Measurements from ENCODE around the gene LPIN1. TPM values are rescaled to one million over a fixed set of nuclear protein-coding genes. Genes with fewer than 3 reads are reported as not detected.
"Not testable (repeated sequence)": the region's sequence is repeated elsewhere in the genome, so short reads cannot be mapped to it uniquely, and the experiment has no call there.

LPIN1 gene
- polyA plus RNA-seq, 1 donor = 30.8 TPM

DNA sequence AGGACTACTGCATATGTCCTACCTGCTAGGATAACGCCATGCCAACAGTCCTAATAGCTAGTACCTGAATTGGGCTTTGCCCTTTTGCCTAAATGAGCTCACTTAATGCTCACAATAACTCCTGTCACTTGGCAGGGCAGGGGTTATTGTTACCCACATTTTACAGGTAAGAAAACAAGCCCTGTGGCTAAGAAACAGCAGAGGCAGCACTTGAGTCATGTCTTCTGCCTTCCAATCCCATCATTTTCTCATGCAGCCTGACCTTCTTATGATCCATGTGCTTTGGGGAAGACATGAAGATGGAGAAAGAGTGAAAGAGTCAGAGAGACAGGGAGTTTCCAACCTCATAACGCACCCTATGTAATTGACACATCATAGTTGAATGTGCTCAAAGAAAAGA, 33.6 kb upstream of the LPIN1 start:
- DNase-seq = no peak

DNA sequence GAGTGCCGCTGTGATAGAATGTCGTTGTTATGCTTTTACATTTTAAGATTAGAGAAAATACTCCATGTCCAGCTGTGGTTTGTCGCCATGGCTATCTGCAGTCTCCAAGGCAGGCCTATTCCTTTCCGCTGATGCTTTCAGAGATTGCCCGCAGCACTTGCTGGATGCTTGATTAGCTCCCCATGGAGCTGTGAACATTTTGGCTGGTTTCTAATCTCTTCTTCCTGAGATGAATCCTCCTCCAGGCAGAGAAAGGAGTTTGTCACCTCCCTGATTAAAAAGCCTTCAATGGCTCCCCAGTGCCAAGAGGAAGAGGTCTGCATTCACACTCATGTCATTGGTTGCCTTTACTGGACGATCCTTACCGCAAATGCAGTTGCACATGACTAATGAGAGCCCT, 32.6 kb upstream of the LPIN1 start:
- no peak for DNase-seq

DNA sequence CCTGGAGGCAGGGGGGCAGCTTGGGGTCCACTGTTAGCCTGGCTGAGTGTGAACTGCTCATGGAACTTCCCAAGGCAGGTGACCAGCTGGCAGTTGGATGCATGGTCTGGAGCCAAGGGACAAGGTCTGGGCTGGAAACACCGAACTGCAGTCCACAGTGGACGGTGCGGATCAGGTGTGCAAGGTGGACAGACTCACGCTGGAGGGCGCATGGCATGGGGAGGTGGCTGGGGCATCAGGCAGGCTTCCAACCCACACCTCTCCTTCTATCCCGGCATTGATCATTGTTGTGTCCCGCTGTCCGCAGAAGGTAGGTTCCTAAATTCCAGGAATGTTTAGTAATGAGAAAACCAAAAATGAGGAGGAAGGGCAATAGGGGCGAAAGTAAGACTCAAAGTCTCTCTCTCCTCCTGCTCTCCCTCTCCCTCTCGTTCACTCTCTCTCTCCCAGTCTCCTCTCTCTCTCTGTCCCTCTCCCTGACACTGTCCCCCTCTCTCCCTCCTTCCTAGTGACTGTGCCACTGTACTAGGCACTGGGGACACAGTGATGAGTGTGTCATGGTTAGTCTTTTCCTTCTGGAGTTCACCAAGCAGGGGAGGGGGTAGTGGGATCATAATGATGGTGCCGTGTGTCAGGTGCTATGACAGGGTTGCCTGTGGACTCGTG, 30.3 kb upstream of the LPIN1 start:
- no peak for DNase-seq

DNA sequence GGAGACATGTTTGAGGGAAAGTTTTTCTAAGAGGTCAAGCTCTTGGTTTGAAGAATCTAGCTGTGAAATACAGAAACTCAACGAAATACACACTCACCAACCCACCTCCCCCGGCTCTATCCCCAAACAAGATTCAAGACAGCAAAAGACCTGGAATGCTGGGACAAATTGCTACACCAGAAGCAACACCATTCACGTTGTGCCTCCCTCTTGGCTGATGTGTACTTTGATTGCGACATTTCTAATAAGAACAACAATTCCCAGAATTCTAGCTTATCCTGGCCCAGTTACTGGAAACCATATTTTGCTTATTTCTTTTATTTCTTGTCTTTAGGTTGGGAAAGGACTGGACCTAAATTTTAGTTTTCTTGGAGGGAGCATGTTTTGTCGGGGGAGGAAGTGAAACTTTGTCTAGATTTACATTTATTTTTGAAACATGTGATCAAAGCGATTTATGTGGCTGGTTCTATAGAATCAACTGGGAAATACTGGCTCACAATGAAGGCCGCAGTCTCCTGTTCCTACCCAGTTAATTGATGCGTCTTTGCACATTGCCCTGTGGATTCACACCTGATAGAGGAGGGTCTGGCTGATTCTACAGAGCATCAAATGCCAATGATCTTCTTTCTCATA, 29.6 kb upstream of the LPIN1 start:
- no peak for DNase-seq

DNA sequence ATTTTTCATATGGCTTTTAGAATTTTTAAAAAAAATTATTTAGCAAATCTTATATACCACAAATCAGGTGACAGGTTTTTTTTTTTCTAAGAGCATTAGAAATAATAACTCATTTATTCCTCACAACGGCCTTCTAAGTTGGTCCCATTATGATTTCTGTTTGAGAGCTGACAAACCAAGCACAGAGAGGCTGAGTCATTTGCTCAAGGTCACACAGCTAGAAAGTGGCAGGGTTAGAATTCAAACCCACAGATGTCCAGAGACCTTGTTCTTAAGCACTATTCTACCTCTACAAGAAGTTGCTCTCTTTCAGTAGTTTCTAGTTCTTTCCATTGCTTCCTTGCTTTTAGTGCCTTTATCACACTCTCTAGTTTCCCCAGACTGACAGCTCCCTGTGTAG, 28.8 kb upstream of the LPIN1 start:
- DNase-seq = no peak

DNA sequence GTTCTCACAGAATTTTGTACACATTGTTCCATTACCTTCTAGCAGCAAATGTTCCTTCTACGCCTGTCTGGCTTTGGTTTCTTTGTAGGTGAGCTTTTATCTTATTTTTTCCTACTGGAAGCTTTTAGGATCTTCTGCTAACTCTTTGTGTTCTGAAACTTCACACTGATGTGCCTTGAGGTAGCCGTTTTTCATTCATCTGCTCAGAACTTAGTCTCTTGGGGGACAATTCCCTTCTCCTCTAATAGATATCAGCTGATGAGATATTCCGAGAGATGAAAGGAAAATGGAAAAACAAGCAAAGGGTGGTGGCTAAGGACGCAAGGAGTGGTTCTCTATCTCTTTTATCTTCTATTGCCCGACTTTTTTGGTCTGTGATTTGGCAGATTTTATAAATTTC, 27.8 kb upstream of the LPIN1 start:
- DNase-seq = no peak

DNA sequence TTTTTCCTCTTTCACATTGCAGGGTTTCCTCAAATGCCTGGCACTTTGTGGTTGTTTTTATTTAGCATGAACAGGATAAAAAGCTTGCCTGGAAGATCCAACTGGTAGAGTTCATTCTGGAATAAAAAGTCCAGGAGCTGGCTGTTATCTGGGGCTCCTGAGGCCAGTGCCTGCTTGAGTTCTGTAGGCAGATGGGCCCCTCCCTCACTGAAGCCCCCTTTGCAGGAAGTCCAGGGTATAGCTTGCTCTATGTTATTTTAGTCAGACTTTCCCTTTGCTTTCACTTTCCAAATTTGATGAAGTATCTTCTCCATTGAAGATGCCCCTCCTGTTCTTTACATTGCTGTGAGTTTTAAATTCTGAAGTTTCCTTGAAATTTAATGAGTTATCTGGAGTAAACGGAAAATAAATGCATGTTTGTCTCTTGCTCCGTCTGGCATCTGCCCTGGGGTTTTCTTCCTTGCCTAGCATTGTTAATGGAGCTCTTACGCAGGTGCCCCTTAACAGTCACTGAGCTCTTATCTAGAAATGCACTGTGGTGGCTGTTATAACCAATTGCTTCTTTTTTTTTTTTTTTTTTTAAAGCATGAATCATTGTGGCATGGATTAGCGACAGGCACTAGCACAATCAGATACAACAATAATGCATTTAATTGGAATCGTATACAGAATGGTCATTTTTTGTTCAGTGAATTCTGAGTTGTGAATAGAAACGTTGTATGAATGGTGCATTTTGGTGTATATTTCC, 27.0 kb upstream of the LPIN1 start:
- DNase-seq = no peak

DNA sequence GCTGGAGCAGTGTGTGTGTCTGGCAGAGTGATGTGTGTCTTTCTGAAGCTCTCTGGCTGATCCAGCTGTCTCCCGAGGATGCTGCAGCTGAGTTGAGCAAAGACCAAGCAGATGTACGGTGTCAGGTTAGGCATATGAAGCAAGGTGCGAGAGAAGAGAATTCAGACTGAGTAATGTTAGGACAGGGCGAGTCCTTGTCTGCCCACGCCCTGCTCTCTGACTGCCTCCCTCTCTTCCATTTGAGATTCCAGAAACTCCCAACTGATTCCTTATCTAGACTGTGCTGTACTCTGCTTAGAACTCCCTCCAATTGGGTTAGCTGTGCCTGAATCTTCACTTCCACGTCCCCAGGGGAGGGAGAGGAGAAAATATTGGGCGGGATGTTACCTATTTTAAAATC, 25.7 kb upstream of the LPIN1 start:
- DNase-seq = no peak

DNA sequence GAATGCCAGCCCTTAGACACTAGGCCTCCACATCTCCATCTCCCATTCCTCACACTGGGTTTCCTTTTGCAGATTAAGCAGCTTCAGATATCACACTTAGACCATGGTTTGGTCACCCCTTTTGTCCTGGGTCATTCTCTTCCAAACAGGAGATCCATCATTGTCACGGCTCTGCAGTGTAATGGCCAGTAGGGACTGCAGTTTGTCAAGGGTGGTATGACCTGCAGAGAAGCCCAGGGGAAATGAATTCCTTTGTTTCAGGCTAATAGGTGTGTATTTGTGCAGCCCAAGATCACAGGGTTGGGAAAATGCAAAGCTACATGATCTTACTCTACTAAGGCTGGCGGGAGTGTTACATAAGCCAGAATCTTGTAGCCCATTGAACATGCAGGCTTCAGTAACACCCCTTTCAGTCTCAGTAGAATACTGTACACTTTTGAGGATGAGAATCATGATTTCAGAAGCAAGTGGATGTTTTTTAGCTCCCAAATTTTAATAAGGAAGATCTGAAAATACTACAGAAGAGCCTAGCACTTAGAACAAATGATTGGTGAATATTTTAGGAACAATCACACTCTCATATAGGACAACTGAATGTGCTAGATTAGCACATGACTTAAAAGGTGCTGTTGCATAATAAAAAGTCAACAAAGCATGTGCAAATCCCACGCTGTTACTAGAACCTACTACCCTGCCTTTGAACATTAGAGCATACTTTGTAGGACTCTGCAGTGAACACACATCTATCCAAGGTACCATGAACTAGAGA, 24.0 kb upstream of the LPIN1 start:
- DNase-seq = no peak

DNA sequence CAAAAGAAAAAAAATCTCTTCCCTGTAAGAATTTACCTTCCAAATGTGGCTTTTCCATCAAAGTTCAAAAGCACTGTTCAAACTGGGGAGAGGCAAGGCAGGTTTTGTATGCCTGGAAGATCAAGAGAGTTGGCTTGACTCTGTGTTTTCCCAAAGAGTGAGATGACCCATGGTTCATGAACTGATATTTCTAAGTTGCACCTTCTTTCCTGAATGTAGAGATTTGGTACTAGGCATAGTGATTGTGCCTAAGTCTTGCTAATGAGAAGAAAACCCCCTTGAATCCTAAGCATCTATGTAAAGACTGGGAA, 23.4 kb upstream of the LPIN1 start:
- no peak for DNase-seq

DNA sequence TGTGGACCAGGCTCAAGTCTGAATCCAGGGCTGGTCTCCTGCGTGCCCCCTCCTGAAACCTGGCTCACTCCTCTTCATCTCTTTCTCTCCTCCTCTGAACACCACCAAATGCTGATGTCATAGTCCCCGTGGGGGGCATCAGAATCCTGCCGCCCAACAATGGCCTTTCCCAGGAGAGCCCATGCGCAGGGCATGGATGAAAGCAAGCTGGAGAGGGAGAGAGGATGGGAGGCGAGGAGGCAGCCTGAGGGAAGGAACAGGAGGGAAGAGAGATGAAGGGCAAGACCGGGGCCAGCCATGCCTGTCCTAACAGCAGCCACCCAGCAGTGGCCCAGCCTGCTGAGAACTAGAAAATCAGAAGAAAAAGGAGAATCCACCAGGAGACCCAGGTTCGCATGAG, 22.3 kb upstream of the LPIN1 start:
- DNase-seq = no peak

DNA sequence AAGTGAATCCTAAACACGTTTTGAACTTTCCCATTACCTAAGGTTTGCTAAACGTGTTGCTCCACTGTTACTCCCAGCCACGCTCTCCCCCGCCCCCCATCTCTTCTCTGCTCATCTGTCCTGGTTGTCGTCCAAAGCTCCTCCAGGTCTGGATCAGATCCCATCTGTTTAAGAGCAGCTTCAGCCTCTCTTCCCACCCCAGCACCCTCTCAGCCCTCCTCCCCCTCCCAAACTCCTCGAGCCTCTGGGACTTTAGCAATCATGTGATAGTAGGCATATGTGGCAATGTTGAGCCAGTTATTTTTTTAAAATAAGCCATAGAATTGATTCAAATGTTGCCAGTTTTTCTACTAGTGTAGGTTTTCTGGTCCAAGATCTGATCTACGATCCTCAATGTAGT, 20.0 kb upstream of the LPIN1 start:
- no peak for DNase-seq

DNA sequence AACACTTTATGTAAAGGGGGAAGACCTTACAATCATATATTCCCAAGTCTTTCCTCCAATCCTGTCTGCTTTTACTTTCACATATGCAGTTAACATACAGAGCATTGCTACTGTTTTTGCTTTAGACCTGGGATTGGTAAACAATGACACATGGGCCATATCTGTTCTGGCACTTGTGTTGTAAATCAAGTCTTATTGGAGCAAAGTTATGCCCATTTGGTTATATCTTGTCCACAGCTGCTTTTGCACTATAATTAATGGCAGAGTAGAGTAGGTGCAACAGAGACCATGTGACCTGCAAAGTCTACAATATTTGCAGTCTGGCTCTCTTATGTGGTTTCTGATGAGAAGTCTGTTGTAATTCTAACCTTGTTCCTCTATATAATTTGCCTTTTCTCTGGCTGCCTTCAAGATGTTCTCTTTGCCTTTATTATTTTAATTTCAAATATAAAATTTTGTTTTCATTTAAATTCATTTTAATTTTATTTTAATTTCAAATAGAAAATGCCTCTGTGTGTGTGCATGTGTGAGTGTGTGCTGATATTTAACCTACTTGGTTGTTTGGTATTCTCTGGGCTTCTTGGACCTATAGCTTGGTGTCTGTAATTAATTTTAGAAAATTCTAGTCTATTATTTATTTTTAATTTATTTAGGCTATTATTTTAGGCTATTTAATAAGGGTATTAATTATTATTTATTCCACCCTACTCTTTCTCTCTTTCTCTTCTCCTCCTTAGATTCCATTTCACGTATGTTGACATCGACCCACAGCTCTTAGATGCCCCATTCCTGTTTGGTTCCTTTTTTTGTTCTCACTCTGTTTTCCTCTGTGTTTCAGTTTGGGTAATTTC, 16.8 kb upstream of the LPIN1 start:
- DNase-seq = no peak

DNA sequence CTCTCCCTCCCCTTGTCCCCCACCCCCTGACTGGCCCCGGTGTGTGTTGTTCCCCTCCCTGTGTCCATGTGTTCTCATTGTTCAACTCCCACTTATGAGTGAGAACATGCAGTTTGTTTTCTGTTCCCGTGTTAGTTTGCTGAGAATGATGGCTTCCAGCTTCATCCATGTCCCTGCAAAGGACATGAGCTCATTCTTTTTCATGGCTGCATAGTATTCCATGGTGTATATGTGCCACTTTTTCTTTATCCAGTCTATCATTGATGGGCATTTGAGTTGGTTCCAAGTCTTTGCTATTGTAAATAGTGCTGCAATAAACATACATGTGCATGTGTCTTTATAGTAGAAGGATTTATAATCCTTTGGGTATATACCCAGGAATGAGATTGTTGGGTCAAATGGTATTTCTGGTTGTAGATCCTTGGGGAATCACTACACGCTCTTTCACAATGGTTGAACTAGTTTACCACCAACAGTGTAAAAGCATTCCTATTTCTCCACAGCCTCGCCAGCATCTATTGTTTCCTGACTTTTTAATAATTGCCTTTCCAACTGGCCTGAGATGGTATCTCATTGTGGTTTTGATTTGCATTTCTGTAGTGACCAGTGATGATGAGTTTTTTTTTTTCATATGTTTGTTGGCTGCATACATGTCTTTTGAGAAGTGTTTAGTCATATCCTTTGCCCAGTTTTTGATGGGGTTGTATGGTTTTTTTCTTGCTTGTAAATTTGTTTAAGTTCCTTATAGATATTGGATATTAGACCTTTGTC, 15.0 kb upstream of the LPIN1 start:
- DNase-seq = not testable (repeated sequence)

DNA sequence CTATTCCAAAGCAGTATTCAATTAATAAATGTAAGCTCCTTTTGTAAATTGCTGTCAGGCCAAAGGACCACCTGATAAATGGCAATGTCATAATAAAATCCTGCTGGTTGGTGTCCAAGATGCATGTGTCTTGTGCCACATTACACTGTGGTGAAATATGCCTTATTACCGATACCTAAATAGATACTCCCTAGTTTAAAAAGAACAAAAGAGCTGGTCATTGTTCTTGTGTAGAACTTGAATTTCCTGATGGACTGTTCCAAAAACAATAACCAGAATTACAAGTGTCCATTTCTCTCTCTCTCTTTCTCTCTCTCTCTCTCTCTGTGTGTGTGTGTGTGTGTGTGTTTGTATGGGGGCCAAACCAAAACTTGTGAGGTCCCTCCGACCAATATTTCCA, 13.8 kb upstream of the LPIN1 start:
- no peak for DNase-seq

DNA sequence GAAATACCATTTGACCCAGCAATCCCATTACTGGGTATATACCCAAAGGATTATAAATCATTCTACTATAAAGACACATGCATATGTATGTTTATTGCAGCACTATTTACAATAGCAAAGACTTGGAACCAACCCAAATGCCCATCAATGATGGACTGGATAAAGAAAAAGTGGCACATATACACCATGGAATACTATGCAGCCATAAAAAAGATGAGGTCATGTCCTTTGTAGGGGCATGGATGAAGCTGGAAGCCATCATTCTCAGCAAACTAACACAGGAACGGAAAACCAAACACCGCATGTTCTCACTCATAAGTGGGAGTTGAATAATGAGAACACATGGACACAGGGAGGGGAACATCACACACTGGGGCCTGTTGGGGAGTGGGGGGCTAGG, 8.6 kb upstream of the LPIN1 start:
- not testable (repeated sequence) for DNase-seq

DNA sequence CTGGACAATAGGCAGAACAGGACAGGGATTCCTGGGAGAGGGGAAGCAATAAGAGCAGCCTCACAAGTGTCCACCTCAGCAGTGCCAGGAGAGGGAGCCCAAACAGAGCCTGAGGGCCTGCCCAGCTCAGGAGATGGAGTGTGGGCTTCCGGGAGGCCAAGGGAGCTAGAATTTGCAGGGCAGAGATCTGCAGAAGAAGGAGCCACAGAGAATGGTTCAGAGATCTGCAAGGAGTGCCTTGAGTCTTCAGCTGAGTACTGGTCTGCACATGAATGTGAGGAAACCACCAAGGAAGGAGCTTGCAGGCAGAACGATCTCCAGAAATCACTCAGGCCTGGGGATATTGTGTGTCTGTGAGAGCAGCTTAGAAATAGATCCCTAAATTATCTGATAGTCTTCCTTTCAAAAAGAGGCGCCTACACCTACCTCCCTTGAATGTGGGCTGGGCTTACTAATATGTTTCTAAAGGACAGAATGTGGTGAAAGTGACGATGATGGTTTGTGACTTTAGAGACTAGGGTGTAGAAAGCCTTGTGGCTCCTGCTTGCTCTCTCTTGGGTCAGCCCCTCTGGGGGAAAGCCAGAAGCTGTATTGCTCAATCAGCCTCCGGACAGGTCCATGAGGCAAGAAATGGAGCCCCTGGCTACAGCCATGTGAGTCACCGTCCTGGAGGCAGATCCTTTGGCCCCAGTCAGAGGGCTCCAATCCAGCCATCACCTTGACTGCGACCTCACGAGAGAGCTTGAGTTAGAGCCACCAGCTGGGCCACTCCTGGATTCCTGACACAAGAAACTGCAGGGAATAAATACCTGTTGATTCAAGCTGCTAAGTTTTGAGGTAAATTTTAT, 7.6 kb upstream of the LPIN1 start:
- DNase-seq = no peak

DNA sequence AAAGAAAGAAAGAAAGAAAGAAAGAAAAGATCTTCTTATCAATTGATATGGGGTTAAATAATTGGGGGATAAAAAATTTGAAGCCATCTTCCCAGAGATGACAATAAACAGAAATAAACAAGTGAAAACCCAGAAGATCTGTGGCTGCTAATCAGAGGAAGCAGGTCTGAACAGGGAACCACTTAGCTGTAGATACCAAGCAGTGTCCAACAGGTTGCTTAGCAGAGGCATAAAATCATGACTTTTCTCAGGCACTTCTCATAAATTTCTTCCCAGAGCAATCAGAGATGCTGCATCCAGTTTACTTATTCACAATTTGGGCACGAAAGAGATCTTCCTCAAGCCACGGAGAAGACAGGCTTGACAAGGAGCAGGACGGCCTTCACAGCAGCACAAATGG, 5.7 kb upstream of the LPIN1 start:
- DNase-seq = no peak

DNA sequence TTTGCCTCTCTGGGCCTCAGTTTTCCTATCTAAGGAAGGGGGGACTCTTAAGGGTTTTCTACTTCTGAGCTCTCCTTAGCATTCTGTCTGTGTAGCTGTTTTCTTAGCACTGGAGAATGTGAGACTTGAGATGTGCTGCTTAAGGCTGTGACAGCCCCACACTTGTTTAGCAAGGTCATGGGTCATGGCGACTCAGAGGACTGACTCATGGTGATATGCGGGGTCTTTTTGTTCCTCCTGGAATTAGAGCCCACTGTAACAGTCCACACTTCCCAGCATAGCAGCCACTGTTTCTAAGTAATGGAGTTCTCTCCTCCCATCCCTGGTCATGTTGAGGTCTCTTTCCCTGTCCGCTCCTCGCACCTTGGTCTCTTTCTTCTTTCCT, 4.1 kb upstream of the LPIN1 start:
- DNase-seq = no peak

DNA sequence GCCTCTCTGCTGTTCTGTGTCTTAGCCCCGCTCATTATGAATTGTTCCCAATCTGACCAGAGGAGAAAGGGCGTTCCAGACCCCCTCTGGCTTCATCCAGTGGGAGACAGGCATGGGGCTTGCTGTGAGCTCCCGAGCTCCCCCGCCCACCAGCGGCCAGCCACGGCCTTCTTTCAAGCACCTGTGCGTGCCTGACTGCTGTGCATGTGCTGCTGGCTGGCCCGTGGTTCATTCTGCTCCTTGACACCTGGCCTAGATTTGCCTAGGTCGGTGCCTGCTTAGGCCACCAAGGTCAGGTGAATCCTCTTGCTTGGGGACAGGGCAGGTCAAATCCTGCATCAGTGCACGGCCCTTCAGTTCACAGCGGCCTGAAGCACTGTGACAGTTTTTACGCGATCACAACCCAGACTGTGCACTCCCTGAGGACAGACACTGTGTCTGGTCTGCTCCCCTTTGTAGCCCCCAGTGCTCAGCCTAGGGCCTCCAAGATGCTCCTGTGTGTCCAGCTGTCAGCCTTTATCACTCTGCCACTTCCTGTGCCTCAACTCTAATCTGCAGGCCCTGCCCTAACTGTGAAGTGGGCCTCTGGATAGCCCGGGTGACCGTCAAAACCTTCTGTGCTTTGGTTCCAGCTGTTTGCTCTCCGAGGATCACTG, 3.6 kb upstream of the LPIN1 start:
- DNase-seq = no peak

Measured in left kidney (tissue), 2 donors.